ENCODE measurements around the gene ABI2. TPM values are rescaled to one million over a fixed set of nuclear protein-coding genes. Genes with fewer than 3 reads are reported as not detected.

The ABI2 gene
- total RNA-seq, 1 experiment from 2014 or later = 75.6 TPM

- no peak for TF ChIP-seq SRF (IDR thresholded peaks at IDR 0.05; ENCODE audit: low read depth)
- TF ChIP-seq, protein P1, sequence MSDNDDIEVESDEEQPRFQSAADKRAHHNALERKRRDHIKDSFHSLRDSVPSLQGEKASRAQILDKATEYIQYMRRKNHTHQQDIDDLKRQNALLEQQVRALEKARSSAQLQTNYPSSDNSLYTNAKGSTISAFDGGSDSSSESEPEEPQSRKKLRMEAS (IDR thresholded peaks at IDR 0.05) = no peak
- no peak for TF ChIP-seq SP1 (IDR thresholded peaks at IDR 0.05; ENCODE audit: low read depth)
- TF ChIP-seq ZFX (IDR thresholded peaks at IDR 0.05) = no peak
- no peak for TF ChIP-seq RAD21 (IDR thresholded peaks at IDR 0.05; ENCODE audit: low read depth)
- TF ChIP-seq EGR1 (IDR thresholded peaks at IDR 0.05; ENCODE audit: low read depth) = no peak
These were observed 2.2 kb downstream of the ABI2 start (continued) for GRCh38 chr2:203330434-203330833.

- H3K36me3 ChIP-seq (ENCODE audit: control insufficient read depth in 1 of 2, insufficient read depth in 2 of 2, low read length in 2 of 2) = no peaks in the 10 kb centered on the region
- POLR2A ChIA-PET = no interaction called here
- H3K4me1 ChIP-seq (ENCODE audit: control insufficient read depth in 1 of 2, insufficient read depth in 2 of 2, low read length in 2 of 2) = 0 out of 4 replicates have a peak, but pooled peaks cover 0 to 3% of the 10 kb centered on the region in 2 experiments
- CTCF ChIA-PET = no interaction called here
- RAD21 ChIA-PET (ENCODE audit: low non-redundant PET in 1 of 2, low total read pairs in 2 of 2, uncharacterized antibody in 2 of 2, unreplicated experiment in 2 of 2) = no interaction called here
- H3K79me2 ChIP-seq (ENCODE audit: insufficient read depth, low read length) = peaks cover 86% of the 10 kb centered on the region
- no peak overlapping the region for H3K27ac ChIP-seq (ENCODE audit: low read depth, low read length)
- BruUV-seq (replicated peaks) = no TSS peak
- no peaks in the 10 kb centered on the region for H3K9me3 ChIP-seq (ENCODE audit: control insufficient read depth in 1 of 2, insufficient read depth in 1 of 2, low read depth in 1 of 2, low read length in 2 of 2)
- H2AFZ ChIP-seq (ENCODE audit: low read depth, low read length, poor library complexity, severe bottlenecking) = no peak overlapping the region
- no peaks in the 10 kb centered on the region for H3K9me2 ChIP-seq (ENCODE audit: insufficient read depth)
- no peak overlapping the region for H3K4me3 ChIP-seq (replicated peaks in 1 of 2; ENCODE audit: low read depth in 1 of 2, low read length in 2 of 2)
- TF ChIP-seq EGR1 (IDR thresholded peaks at IDR 0.05; ENCODE audit: low read depth) (no peak), ELF1 (IDR thresholded peaks at IDR 0.05; ENCODE audit: borderline replicate concordance, low read depth) (no peak), REST (IDR thresholded peaks at IDR 0.05; ENCODE audit: low read depth) (no peak)
- TF ChIP-seq, protein P2, sequence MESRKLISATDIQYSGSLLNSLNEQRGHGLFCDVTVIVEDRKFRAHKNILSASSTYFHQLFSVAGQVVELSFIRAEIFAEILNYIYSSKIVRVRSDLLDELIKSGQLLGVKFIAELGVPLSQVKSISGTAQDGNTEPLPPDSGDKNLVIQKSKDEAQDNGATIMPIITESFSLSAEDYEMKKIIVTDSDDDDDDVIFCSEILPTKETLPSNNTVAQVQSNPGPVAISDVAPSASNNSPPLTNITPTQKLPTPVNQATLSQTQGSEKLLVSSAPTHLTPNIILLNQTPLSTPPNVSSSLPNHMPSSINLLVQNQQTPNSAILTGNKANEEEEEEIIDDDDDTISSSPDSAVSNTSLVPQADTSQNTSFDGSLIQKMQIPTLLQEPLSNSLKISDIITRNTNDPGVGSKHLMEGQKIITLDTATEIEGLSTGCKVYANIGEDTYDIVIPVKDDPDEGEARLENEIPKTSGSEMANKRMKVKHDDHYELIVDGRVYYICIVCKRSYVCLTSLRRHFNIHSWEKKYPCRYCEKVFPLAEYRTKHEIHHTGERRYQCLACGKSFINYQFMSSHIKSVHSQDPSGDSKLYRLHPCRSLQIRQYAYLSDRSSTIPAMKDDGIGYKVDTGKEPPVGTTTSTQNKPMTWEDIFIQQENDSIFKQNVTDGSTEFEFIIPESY (IDR thresholded peaks at IDR 0.05; ENCODE audit: extremely low read depth, insufficient replicate concordance, low read length) = no peak
- ATAC-seq = no peak
- no peak for DNase-seq (ENCODE audit: low read depth, low spot score)
- H3K9ac ChIP-seq (ENCODE audit: low read length) = no peak overlapping the region
- no peaks in the 10 kb centered on the region for H3K27me3 ChIP-seq (ENCODE audit: insufficient read depth, low read length)
- H3K4me2 ChIP-seq (ENCODE audit: low read length) = no peak overlapping the region
- H4K20me1 ChIP-seq (ENCODE audit: insufficient read depth) = no peaks in the 10 kb centered on the region
- intact Hi-C loops (cut with micrococcal nuclease) = no loop called here
These were observed 10.1 kb downstream of the ABI2 start for GRCh38 chr2:203338322-203338721.

All from HCT116 (cell line).